NCI-H510A (cell line): ENCODE results near the gene TBL1Y.
"Not testable (repeated sequence)": the region's sequence is repeated elsewhere in the genome, so short reads cannot be mapped to it uniquely, and the experiment has no call there.

Experiments
- DNase-seq: peaks from one replicate; lab custom pipeline; 2025; lab: John Stamatoyannopoulos, UW

TBL1Y gene

GRCh38 chrY:7080548-7080947 is 170.1 kb downstream of the TBL1Y start:
- not testable (repeated sequence) for DNase-seq

- DNase-seq = no peak
Observed at GRCh38 chrY:7085606-7086005, 175.1 kb downstream of the TBL1Y start.

DNA sequence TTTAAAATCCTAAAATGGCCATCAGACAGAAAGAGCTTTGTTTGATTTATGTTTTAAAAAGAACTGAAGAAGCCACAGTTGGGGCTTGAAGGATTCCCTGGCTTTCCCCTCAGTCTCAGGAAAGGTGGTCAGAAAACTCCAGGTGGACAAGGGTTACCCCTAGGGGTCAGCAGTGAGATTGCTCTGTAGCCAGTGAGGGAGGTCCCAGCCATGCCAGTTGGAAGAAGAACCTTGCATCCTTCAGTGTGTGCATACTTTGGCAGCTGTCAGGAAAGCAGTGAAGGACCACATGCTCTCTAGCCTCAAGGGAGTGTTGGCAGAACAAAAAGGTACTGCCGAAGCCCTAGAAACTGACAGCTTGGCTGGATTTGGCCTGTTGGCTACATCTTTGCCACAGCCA is 182.3 kb downstream of the TBL1Y start:
- no peak for DNase-seq

DNA sequence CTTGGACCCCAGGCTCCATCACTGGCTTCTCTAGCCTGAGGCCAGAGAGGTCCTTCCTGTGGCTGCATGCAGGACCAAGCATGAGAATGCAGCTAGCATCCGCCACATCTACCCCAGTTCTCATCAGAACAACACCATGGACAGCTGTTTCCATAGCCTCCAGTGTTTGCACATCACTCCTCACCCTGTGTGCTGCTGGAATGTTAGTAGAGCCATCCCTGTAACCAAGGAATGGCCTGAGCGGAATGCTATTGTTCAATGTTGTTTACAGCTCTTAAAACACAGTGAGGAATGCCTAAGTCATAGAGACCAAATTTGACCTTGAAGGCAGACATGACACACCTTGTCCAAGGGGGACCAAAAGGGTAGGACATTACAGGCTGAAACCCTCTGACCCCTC is 183.9 kb downstream of the TBL1Y start:
- no peak for DNase-seq

DNA sequence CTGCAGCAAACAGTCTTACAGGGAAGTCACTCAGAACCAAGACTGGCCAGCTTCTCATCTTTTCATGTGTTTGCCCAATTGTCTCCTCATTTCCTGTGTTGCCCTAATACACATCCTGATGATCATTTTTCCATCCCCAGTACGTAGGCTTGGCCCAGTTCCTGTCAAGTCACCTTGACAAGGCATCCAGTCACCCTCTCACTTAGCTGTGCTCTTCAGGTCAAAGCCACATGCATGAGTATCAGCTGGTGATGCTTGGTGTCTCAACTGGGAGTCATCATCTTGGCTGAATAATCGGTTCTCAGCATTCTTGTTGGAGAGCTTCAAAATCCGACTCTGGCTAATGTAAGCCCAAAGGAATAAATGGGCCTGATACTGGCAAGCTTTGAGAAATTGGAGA is 186.5 kb downstream of the TBL1Y start:
- no peak for DNase-seq

DNA sequence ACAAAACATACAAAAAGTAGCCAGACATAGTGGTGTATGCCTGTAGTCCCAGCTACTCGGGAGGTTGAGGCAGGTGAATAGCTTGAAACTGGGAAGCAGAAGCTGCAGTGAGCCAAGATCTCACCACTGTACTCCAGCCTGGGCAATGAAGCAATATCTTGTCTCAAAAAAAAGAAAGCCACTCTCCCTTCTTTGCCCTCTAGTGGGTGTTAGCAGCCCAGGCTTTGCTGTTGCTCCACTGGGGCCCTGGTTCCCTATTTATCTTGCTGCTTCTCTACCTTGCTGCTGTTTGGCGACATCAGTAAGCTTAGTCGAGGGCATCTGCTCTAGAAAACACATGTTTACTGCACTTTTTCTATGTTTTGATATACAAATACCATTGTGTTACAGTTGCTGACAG is 189.2 kb downstream of the TBL1Y start:
- no peak for DNase-seq

- no peak for DNase-seq
Observed at GRCh38 chrY:7102680-7103079, 192.2 kb downstream of the TBL1Y start.

DNA sequence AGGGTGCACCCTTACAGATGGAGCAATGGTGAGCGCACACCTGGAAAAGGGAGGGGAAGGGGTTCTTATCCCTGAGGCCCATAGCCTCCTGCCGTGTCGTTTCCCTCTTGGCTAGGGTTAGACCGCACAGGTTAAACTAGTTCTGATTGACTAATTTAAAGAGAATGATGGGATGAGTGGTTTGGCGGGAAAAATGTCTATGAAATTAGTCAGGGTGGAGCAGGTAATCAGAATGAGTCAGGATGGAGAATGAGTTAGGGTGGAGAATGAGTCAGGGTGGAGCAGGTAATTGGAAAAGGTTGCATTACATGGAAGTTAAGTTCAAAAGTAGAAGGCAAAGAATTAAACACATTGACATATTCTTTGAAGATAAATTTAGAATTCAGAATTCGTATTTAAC is 196.7 kb downstream of the TBL1Y start:
- no peak for DNase-seq

DNA sequence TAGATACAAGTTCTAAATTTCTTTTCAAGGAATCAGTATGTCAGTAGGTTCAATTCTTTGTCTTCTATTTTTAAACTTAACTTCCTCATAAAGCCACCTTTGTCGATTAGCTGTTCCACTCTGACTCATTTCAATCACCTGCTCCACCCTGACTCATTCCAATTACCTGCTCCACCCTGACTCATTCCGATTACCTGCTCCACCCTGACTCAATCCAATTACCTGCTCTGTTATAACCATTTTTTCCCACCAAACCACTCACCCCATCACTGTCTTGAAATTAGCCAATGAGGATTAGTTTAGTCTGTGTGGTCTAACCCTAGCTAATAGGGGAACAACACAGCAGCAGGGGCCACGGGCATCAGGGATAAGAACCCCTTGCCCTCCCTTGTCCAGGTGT is 199.6 kb downstream of the TBL1Y start:
- no peak for DNase-seq

GRCh38 chrY:7115871-7116270 is 205.4 kb downstream of the TBL1Y start:
- no peak for DNase-seq

GRCh38 chrY:7122202-7122601 is 211.7 kb downstream of the TBL1Y start:
- DNase-seq = no peak

GRCh38 chrY:7125136-7126056 is 214.9 kb downstream of the TBL1Y start:
- no peak for DNase-seq

DNA sequence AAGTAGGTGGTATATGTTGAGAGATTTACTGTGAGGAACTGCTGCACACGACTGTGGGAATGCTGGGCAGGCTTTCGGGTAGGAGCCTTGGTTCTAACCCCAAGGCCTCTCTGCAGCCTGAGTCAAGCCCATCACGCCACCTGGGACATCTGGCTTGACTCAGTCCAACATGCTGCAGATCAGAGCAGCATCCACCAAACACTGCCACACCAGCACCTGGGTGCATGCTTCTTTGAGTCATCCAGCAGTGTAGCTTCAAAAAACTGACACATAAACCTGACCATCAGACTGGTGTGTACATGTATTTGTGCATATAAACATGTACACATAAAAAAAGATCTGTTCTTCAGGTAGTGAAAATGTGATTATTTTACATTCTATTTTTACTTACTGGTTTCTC is 217.7 kb downstream of the TBL1Y start:
- DNase-seq = no peak
